BE2C (cell line): ENCODE results near the gene CFAP65.
A peak's percentile ranks its signal among the peaks of the same experiment; 100 is the strongest.

Source experiments
- DNase-seq: peaks from one replicate; pipeline ENCODE4 v3.0.0-alpha.2; 2020
- H3K27me3 ChIP-seq: fragments of 250-450 bp; sonication (Bioruptor Pico); 2 replicates; pipeline ENCODE4 v1.5.1; 2020; ENCODE audit warnings: mild to moderate bottlenecking
- H3K36me3 ChIP-seq: fragments of 250-450 bp; sonication (Bioruptor Pico); 2 replicates; pipeline ENCODE4 v1.5.1; 2020; ENCODE audit warnings: mild to moderate bottlenecking
- H3K4me1 ChIP-seq: fragments of 250-450 bp; sonication (Bioruptor Pico); 2 replicates; pipeline ENCODE4 v1.5.1; 2020
- H3K4me3 ChIP-seq: 2 replicates; pipeline ENCODE4 v1.5.1; 2011; ENCODE audit warnings: low read depth, low read length
- H3K9me3 ChIP-seq: fragments of 250-450 bp; sonication (Bioruptor Pico); 2 replicates; pipeline ENCODE4 v1.5.1; 2020
- CTCF ChIP-seq: IDR thresholded peaks from 2 replicates; pipeline ENCODE4 v1.5.1; 2012; ENCODE audit warnings: mild to moderate bottlenecking, low read depth, low read length

The CFAP65 gene

GRCh38 chr2:219034823-219035222 lies 6.5 kb downstream of the CFAP65 start:
- H3K4me3 ChIP-seq = no peak overlapping the region
- TF ChIP-seq CTCF = no peak
- no peaks in the 10 kb centered on the region for H3K9me3 ChIP-seq
- H3K27me3 ChIP-seq = no peaks in the 10 kb centered on the region
- no peak for DNase-seq
- no peaks in the 10 kb centered on the region for H3K36me3 ChIP-seq
- no peaks in the 10 kb centered on the region for H3K4me1 ChIP-seq

- Histone ChIP-seq H3K4me3 (no peak overlapping the region), H3K4me1 (no peaks in the 10 kb centered on the region), H3K36me3 (no peaks in the 10 kb centered on the region), H3K9me3 (no peaks in the 10 kb centered on the region), H3K27me3 (no peaks in the 10 kb centered on the region)
- no peak for TF ChIP-seq CTCF
- no peak for DNase-seq
Observed at GRCh38 chr2:219032051-219032745, 9.1 kb downstream of the CFAP65 start.

- Histone ChIP-seq H3K4me1 (no peaks in the 10 kb centered on the region), H3K4me3 (no peak overlapping the region), H3K36me3 (no peaks in the 10 kb centered on the region), H3K9me3 (no peaks in the 10 kb centered on the region), H3K27me3 (no peaks in the 10 kb centered on the region)
- DNase-seq = no peak
- no peak for TF ChIP-seq CTCF
Observed at GRCh38 chr2:219031005-219031738, 10.1 kb downstream of the CFAP65 start.

- no peaks in the 10 kb centered on the region for H3K4me1 ChIP-seq
- H3K27me3 ChIP-seq = no peaks in the 10 kb centered on the region
- no peak overlapping the region for H3K4me3 ChIP-seq
- no peaks in the 10 kb centered on the region for H3K36me3 ChIP-seq
- no peak for TF ChIP-seq CTCF
- H3K9me3 ChIP-seq = no peaks in the 10 kb centered on the region
- DNase-seq = no peak
Observed at GRCh38 chr2:219030177-219030940, 11.0 kb downstream of the CFAP65 start.

GRCh38 chr2:219029829-219030165 lies 11.5 kb downstream of the CFAP65 start:
- Histone ChIP-seq H3K4me3 (no peak overlapping the region), H3K9me3 (no peaks in the 10 kb centered on the region), H3K27me3 (no peaks in the 10 kb centered on the region), H3K36me3 (no peaks in the 10 kb centered on the region), H3K4me1 (no peaks in the 10 kb centered on the region)
- peak; percentile 87 for DNase-seq
- TF ChIP-seq CTCF = peak; percentile 97
